ENCODE results near the gene FRMD1.

The FRMD1 gene

DNA sequence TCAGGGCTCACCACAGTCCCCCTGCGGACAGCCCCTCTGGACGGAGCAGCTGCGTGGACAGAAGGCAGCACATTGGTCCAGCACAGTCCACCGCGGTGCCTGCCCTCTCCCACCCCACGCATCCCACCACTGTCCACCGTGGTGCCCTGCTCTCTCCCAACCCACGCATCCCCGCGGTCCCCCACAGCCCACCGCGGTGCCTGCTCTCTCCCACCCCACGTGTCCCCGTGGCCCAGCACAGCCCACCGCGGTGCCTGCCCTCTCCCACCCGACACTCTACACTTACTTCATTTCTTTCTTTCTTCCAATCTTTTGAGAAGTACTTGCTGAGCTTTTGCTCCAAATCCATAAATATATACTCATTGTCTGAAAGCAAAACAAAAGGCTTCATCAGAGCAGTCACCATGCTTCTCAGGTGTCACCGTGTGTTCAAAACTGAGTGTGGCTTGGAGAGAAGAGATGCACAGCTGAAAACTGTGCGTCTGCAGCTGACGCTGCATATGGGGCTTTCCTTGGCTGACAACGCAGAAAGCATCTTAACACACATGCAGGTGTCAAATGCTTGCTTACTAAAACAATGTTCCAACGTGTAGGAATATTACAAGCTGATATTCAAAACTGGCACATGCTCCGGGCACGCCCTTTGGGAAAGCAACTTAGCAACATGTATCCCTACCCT, 11.8 kb downstream of the FRMD1 start:
- TF ChIP-seq, protein P1, sequence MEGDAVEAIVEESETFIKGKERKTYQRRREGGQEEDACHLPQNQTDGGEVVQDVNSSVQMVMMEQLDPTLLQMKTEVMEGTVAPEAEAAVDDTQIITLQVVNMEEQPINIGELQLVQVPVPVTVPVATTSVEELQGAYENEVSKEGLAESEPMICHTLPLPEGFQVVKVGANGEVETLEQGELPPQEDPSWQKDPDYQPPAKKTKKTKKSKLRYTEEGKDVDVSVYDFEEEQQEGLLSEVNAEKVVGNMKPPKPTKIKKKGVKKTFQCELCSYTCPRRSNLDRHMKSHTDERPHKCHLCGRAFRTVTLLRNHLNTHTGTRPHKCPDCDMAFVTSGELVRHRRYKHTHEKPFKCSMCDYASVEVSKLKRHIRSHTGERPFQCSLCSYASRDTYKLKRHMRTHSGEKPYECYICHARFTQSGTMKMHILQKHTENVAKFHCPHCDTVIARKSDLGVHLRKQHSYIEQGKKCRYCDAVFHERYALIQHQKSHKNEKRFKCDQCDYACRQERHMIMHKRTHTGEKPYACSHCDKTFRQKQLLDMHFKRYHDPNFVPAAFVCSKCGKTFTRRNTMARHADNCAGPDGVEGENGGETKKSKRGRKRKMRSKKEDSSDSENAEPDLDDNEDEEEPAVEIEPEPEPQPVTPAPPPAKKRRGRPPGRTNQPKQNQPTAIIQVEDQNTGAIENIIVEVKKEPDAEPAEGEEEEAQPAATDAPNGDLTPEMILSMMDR (IDR thresholded peaks at IDR 0.05; ENCODE audit: borderline replicate concordance, control extremely low read depth, extremely low read depth, insufficient read depth, missing control alignments), result no peak
- in situ Hi-C loops (cut with MboI; ENCODE audit: low sequenced_read_pairs, unreplicated experiment), result no loop called here
- no peak for DNase-seq (ENCODE audit: low spot score)

DNA sequence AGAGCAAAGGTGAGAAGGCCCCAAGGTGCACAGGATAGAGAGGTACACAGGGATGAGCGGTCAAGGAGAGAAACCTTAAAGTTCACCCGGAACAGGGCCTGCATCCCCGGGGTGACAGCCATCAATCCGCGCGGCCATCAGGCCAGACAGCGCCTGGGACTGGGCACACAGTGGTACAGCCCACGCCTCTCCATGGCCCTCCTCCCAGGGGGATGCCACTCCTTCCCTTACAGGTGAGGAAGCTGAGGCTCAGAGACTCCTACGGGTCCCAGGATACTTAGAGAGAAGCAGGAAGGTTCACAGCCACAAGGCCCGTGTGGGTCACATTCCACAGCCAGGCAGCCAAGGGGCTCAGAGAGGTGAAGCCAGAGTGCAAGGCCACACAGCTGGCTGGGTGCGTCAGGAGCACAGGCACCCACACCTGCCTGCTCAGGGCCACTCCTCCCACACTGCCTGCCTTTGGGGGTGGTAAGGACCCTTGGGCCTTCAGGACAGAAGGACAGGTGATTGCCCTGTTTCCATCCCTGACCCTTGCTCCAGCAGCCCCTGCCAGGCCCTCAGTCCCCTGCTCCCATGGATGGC, 14.7 kb downstream of the FRMD1 start:
- DNase-seq (ENCODE audit: low spot score), result no peak
- TF ChIP-seq, protein P1 (IDR thresholded peaks at IDR 0.05; ENCODE audit: borderline replicate concordance, control extremely low read depth, extremely low read depth, insufficient read depth, missing control alignments), result no peak
- in situ Hi-C loops (cut with MboI; ENCODE audit: low sequenced_read_pairs, unreplicated experiment), result no loop called here

GRCh38 chr6:168063431-168063830, 15.6 kb downstream of the FRMD1 start:
- in situ Hi-C loops (cut with MboI; ENCODE audit: low sequenced_read_pairs, unreplicated experiment), result no loop called here
- no peak for DNase-seq (ENCODE audit: low spot score)
- TF ChIP-seq, protein P1 (IDR thresholded peaks at IDR 0.05; ENCODE audit: borderline replicate concordance, control extremely low read depth, extremely low read depth, insufficient read depth, missing control alignments), result no peak

DNA sequence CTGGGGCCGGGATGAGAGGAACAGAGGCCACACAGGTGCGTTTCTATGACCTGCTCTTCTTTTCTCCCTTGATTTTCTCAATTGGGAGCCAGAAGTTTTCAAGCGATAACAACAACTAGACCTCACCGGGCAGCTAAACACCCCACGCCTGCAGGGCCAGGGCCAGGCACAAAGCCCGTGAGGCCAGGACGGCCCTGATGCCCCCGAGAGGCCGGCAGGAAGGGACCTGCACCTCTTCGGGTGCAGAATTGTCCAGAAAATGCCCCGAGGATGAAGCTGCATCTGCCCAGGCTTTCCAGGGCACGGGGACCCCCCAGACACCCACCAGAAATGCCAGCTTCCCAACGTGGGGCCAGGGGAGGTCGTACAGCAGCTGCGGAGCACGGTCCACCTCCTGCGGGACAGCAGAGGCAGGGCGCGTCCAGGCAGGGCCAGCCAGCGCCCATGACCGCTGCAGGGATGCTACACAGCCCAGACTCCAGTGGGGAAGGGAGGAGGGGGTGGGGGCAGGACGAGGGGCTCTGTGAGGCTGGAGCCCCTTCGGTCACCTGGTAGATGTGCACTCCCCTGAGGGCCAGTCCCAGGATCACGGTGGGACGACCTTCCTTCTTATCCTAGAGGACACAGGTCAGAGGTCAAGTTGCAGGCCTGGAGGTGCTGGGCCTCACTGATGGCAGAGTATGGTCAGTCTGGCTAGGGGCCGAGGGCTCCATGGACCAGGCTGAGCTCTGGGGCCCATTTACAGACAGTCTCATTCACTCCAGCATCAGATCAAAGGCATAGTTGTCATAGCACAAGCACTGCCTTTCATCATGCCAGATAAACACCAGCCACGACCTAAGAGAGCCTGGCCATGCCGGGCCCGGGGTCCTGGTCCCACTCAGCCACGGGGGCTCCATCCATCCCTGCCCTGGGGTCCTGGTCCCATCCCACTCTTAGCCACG, 16.4 kb downstream of the FRMD1 start:
- TF ChIP-seq, protein P1 (IDR thresholded peaks at IDR 0.05; ENCODE audit: borderline replicate concordance, control extremely low read depth, extremely low read depth, insufficient read depth, missing control alignments), result no peak
- in situ Hi-C loops (cut with MboI; ENCODE audit: low sequenced_read_pairs, unreplicated experiment), result no loop called here
- no peak for DNase-seq (ENCODE audit: low spot score)

DNA sequence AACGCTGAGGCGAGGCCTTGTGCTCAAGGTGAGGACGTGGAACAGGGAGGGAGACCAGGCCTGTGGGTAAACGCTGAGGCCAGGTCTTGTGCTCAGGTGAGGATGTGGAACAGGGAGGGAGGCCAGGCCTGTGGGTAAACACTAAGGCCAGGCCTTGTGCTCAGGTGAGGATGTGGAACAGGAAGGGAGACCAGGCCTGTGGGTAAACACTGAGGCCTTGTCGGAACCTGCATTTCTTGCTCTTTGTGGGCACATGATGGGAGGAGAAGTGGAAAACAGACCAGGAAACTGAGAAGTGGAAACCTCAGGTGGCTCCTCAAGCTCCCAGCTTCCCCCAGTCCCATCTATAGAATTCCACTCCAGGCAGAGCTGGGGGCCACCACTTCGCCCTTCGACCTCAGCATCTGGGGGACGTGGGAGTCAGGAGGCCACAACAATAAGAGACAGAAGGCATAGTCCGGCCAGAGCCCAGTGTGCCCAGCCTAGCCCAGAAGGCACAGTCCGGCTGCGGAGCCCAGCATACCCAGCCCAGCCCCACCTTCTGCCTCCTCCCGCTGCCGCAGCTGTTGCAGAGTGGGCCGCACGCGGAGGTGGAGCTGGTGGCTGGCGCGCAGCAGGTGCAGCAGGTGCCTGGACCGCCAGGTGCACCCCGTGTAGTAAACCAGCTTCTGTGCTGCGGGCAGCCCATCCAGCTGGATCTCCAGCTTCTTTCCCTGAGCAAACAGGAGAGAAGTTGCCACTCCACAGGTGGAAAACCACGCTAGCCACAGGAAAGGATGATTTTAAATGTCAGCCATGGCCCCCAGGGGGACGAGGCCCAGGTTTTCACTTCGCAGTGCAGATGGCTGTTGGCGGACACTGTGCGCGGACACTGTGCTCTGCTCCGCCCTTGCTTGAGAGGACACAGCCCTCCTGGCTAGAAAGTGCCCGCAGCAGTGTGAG, 17.5 kb downstream of the FRMD1 start:
- in situ Hi-C loops (cut with MboI; ENCODE audit: low sequenced_read_pairs, unreplicated experiment), result no loop called here
- TF ChIP-seq, protein P1 (IDR thresholded peaks at IDR 0.05; ENCODE audit: borderline replicate concordance, control extremely low read depth, extremely low read depth, insufficient read depth, missing control alignments), result no peak
- DNase-seq (ENCODE audit: low spot score), result no peak
